NCI-H345 treated with DMSO at 0.1 percent for 48 hours (cell line): ENCODE data around the gene MED22.
"Not testable (repeated sequence)": the region's sequence is repeated elsewhere in the genome, so short reads cannot be mapped to it uniquely, and the experiment has no call there.

ENCODE experiments used
- DNase-seq: peaks from one replicate; lab custom pipeline; 2025; ENCODE audit not compliant: unreplicated experiment; lab: John Stamatoyannopoulos, UW

Gene MED22

GRCh38 chr9:133377280-133377679 lies 29.3 kb upstream of the MED22 start:
- DNase-seq: not testable (repeated sequence)

- peak; percentile 82 for DNase-seq
Measured at GRCh38 chr9:133375724-133376654, 28.1 kb upstream of the MED22 start, which contains the start of the genes STKLD1 and SURF4. TSS of gene STKLD1 (plus strand) at chr9:133376366. CDS start at chr9:133376474, 108 bp downstream. TSS of gene SURF4 (minus strand) at chr9:133376060. CDS start at chr9:133375969, 91 bp downstream.

GRCh38 chr9:133375116-133375723 lies 27.3 kb upstream of the MED22 start:
- no peak for DNase-seq

- no peak for DNase-seq
Measured at GRCh38 chr9:133374612-133375115, 26.7 kb upstream of the MED22 start.

GRCh38 chr9:133372144-133372543 lies 24.2 kb upstream of the MED22 start:
- no peak for DNase-seq

- DNase-seq: no peak
Measured at GRCh38 chr9:133371261-133371711, 23.4 kb upstream of the MED22 start.

- no peak for DNase-seq
Measured at GRCh38 chr9:133370685-133371084, 22.8 kb upstream of the MED22 start.

GRCh38 chr9:133369933-133370332 lies 22.0 kb upstream of the MED22 start:
- no peak for DNase-seq

- DNase-seq: no peak
Measured at GRCh38 chr9:133369422-133369821, 21.5 kb upstream of the MED22 start.

- DNase-seq: no peak
Measured at GRCh38 chr9:133368249-133368881, 20.4 kb upstream of the MED22 start.

- DNase-seq: no peak
Measured at GRCh38 chr9:133367778-133368177, 19.8 kb upstream of the MED22 start.

- no peak for DNase-seq
Measured at GRCh38 chr9:133367221-133367620, 19.3 kb upstream of the MED22 start.

- no peak for DNase-seq
Measured at GRCh38 chr9:133366435-133366834, 18.5 kb upstream of the MED22 start.

- DNase-seq: no peak
Measured at GRCh38 chr9:133362359-133363044, 14.6 kb upstream of the MED22 start.

- DNase-seq: no peak
Measured at GRCh38 chr9:133361507-133362092, 13.7 kb upstream of the MED22 start.

- no peak for DNase-seq
Measured at GRCh38 chr9:133360400-133361393, 12.8 kb upstream of the MED22 start.

GRCh38 chr9:133359399-133360175 lies 11.7 kb upstream of the MED22 start:
- DNase-seq: no peak

- DNase-seq: no peak
Measured at GRCh38 chr9:133357656-133358055, 9.7 kb upstream of the MED22 start.
